ENCODE data around the gene HAT1.

DNA sequence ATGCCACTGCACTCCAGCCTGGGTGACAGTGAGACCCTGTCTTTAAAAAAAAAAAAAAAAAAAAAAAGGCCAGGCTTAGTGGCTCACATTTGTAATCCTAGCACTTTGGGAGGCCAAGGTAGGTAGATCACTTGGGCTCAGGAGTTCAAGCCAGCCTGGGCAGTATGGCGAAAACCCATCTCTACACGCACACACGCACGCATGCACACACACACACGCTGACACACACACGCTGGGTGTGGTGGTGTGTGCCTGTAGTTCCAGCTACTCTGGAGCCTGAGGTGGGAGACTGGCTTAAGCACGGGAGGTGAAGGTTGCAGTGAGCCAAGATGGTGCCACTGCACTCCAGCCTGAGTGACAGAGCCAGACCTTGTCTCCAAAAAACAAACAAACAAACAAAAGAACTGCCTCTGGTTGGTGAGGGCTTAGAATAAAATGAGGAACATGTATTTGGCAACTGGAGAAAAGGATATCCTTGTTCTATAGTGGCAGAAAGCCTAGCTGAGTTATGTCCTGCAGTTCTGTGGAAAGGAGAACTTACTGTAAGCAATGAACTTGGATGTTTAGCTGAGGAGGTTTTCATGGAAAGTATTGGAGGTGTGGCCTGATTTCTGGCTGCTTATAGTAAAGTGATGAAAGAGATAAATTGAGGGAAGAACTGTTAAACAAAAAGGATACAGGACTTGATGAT, 34.0 kb downstream of the HAT1 start:
- TF ChIP-seq POLR2A (IDR thresholded peaks at IDR 0.05; ENCODE audit: low read depth, low read length) (no peak), CEBPB (IDR thresholded peaks at IDR 0.05; ENCODE audit: low read depth, low read length) (no peak)
- TF ChIP-seq, protein P1, sequence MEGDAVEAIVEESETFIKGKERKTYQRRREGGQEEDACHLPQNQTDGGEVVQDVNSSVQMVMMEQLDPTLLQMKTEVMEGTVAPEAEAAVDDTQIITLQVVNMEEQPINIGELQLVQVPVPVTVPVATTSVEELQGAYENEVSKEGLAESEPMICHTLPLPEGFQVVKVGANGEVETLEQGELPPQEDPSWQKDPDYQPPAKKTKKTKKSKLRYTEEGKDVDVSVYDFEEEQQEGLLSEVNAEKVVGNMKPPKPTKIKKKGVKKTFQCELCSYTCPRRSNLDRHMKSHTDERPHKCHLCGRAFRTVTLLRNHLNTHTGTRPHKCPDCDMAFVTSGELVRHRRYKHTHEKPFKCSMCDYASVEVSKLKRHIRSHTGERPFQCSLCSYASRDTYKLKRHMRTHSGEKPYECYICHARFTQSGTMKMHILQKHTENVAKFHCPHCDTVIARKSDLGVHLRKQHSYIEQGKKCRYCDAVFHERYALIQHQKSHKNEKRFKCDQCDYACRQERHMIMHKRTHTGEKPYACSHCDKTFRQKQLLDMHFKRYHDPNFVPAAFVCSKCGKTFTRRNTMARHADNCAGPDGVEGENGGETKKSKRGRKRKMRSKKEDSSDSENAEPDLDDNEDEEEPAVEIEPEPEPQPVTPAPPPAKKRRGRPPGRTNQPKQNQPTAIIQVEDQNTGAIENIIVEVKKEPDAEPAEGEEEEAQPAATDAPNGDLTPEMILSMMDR (conservative IDR thresholded peaks at IDR 0.05; ENCODE audit: low read depth, low read length) = no peak
- TF ChIP-seq, protein P2, sequence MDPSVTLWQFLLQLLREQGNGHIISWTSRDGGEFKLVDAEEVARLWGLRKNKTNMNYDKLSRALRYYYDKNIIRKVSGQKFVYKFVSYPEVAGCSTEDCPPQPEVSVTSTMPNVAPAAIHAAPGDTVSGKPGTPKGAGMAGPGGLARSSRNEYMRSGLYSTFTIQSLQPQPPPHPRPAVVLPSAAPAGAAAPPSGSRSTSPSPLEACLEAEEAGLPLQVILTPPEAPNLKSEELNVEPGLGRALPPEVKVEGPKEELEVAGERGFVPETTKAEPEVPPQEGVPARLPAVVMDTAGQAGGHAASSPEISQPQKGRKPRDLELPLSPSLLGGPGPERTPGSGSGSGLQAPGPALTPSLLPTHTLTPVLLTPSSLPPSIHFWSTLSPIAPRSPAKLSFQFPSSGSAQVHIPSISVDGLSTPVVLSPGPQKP (IDR thresholded peaks at IDR 0.05; ENCODE audit: borderline replicate concordance, low read depth, low read length) = no peak

Data from IMR-90 (cell line).